ENCODE data around the gene SIGLEC12. TPM values are rescaled to one million over a fixed set of nuclear protein-coding genes. Genes with fewer than 3 reads are reported as not detected.

The SIGLEC12 gene
- total and polyA plus RNA-seq, 2 of the 13 experiments (the other 11 are each of a cell fraction or from before 2014, with no cell fraction given) = not detected

DNA sequence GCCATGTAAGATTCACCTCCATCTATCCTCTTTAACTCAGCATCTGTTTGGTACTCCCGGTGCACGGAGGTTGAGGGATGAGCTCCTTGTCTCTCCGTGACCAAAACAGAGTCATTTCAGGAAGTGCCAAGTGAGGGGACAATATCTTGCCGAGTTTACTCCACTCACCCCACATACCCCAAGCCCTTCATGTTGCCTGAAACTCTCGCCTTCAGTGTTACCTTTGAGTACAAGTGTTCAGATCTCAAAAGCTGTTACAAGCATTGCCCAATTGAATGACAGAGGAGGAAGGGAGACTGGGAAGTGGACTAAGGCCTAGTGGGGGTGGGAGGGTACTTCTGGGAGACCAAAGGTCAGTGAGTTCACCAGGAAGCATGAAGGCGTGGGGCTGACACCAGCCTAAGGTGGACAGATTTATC is 6.0 kb upstream of the SIGLEC12 start:
- DNase-seq (ENCODE audit: low spot score) (no peak), ATAC-seq (no peak), FAIRE-seq (no peak)
- Histone ChIP-seq H3K9me3 (ENCODE audit: low read length) (no peaks in the 10 kb centered on the region), H2AFZ (ENCODE audit: low read length) (no peak overlapping the region), H3K4me3 (replicated peaks in 1 of 3; ENCODE audit: insufficient read depth in 1 of 3, low read depth in 2 of 3, low read length in 3 of 3) (no peak overlapping the region), H3K27ac (ENCODE audit: extremely low read length, insufficient read depth, low read length) (no peak overlapping the region), H3K79me2 (ENCODE audit: insufficient read depth, low read length) (no peaks in the 10 kb centered on the region), H3K9ac (ENCODE audit: insufficient read depth, low read depth, low read length) (no peak overlapping the region), H3K4me2 (ENCODE audit: low read depth, low read length) (no peak overlapping the region), H3K27me3 (ENCODE audit: control insufficient read depth in 1 of 2, insufficient read depth in 2 of 2, low read length in 2 of 2) (no peaks in the 10 kb centered on the region; a peak in 1 of 5 replicates), H3K4me1 (ENCODE audit: insufficient read depth, low read length) (no peaks in the 10 kb centered on the region), H4K20me1 (ENCODE audit: insufficient read depth, low read length) (no peaks in the 10 kb centered on the region), H3K36me3 (replicated peaks in 1 of 2; ENCODE audit: control insufficient read depth in 1 of 2, insufficient read depth in 2 of 2, low read length in 2 of 2) (no peaks in the 10 kb centered on the region)
- intact Hi-C loops (cut with micrococcal nuclease; ENCODE audit: unreplicated experiment) (no loop called here), in situ Hi-C loops (cut with HindIII; ENCODE audit: extremely low pct_ligation_motif_present, low pct_unique_long_range_greater_than_20kb) (no loop called here)
- no TSS peak for BruUV-seq (replicated peaks)
- ChIA-PET POLR2A (no interaction called here), CTCF (ENCODE audit: low intra/inter-chr PET ratio, low total read pairs) (no interaction called here)
- WGBS (ENCODE audit: low lambda C conversion rate) = 15% methylated on average over 6 of the region's 6 CpGs
- peak; percentile 24; the same call in 1 of the 2 replicates for TF ChIP-seq HNF4A (CRISPR knock-in tag; IDR thresholded peaks at IDR 0.05)
- no peak for TF ChIP-seq SIN3B (IDR thresholded peaks at IDR 0.05; ENCODE audit: low read length)

DNA sequence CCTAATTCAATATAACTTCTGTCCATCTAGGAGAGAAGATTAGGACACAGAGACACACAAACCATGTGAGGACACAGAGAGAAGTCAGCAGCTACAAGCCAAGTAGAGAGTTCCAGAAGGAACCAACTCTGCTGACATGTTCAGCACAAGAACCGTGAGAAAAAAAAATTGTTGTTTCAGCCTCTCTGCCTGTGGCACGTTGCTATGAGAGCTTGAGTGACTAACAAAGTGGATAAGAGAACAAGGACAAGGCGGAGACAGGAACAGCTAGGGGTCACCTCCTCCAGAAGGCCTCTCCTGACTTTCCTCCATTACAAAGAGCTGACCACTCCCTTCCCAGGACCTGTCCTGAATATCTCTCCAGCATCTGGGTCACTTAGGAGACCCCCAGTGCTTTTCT is 5.6 kb upstream of the SIGLEC12 start:
- H3K27ac ChIP-seq (ENCODE audit: extremely low read length, insufficient read depth, low read length) = no peak overlapping the region
- no peak overlapping the region for H3K4me2 ChIP-seq (ENCODE audit: low read depth, low read length)
- DNase-seq (ENCODE audit: low spot score) (no peak), ATAC-seq (no peak), FAIRE-seq (no peak)
- no TSS peak for BruUV-seq (replicated peaks)
- WGBS (ENCODE audit: low lambda C conversion rate) = 4% methylated on average over 3 of the region's 3 CpGs
- no peaks in the 10 kb centered on the region for H3K9me3 ChIP-seq (ENCODE audit: low read length)
- no peaks in the 10 kb centered on the region for H3K36me3 ChIP-seq (replicated peaks in 1 of 2; ENCODE audit: control insufficient read depth in 1 of 2, insufficient read depth in 2 of 2, low read length in 2 of 2)
- peaks cover 0 to 3% of the 10 kb centered on the region in 2 experiments; a peak in 1 of 5 replicates for H3K27me3 ChIP-seq (ENCODE audit: control insufficient read depth in 1 of 2, insufficient read depth in 2 of 2, low read length in 2 of 2)
- intact Hi-C loops (cut with micrococcal nuclease; ENCODE audit: unreplicated experiment) (no loop called here), in situ Hi-C loops (cut with HindIII; ENCODE audit: extremely low pct_ligation_motif_present, low pct_unique_long_range_greater_than_20kb) (no loop called here)
- CTCF ChIA-PET (ENCODE audit: low intra/inter-chr PET ratio, low total read pairs) = no interaction called here
- no peak overlapping the region for H3K9ac ChIP-seq (ENCODE audit: insufficient read depth, low read depth, low read length)
- no peaks in the 10 kb centered on the region for H4K20me1 ChIP-seq (ENCODE audit: insufficient read depth, low read length)
- H2AFZ ChIP-seq (ENCODE audit: low read length) = no peak overlapping the region
- no peaks in the 10 kb centered on the region for H3K4me1 ChIP-seq (ENCODE audit: insufficient read depth, low read length)
- no peak overlapping the region for H3K4me3 ChIP-seq (replicated peaks in 1 of 3; ENCODE audit: insufficient read depth in 1 of 3, low read depth in 2 of 3, low read length in 3 of 3)
- no peaks in the 10 kb centered on the region for H3K79me2 ChIP-seq (ENCODE audit: insufficient read depth, low read length)
- POLR2A ChIA-PET = no interaction called here
- TF ChIP-seq SNAPC2 (CRISPR knock-in tag; IDR thresholded peaks at IDR 0.05) (no peak), ZNF44 (CRISPR knock-in tag; IDR thresholded peaks at IDR 0.05) (no peak), ZNF484 (CRISPR knock-in tag; IDR thresholded peaks at IDR 0.05; ENCODE audit: borderline replicate concordance, low read depth) (no peak), TBL1XR1 (IDR thresholded peaks at IDR 0.05; ENCODE audit: borderline replicate concordance, low read length, partially characterized antibody) (no peak), SNRNP70 (IDR thresholded peaks at IDR 0.05; ENCODE audit: low read depth, low read length) (no peak), ZNF850 (CRISPR knock-in tag; conservative IDR thresholded peaks at IDR 0.05) (no peak), CREM (IDR thresholded peaks at IDR 0.05) (no peak), CREM (CRISPR knock-in tag; IDR thresholded peaks at IDR 0.05) (no peak), ZNF747 (CRISPR knock-in tag; IDR thresholded peaks at IDR 0.05; ENCODE audit: borderline replicate concordance) (no peak), KLF16 (CRISPR knock-in tag; IDR thresholded peaks at IDR 0.05) (no peak)
- TF ChIP-seq, protein P1, sequence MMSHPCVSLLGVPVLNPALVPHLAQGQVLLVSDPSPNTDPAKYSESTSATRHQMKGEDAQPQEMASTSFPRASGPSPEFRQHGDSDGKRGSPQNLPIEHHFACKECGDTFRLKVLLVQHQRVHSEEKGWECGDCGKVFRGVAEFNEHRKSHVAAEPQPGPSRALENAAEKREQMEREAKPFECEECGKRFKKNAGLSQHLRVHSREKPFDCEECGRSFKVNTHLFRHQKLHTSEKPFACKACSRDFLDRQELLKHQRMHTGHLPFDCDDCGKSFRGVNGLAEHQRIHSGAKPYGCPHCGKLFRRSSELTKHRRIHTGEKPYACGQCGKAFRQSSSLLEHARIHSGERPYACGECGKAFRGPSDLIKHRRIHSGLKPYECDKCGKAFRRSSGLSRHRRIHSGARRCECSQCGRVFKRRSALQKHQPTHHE (CRISPR knock-in tag; IDR thresholded peaks at IDR 0.05; ENCODE audit: borderline replicate concordance) = no peak
- TF ChIP-seq, protein P2, sequence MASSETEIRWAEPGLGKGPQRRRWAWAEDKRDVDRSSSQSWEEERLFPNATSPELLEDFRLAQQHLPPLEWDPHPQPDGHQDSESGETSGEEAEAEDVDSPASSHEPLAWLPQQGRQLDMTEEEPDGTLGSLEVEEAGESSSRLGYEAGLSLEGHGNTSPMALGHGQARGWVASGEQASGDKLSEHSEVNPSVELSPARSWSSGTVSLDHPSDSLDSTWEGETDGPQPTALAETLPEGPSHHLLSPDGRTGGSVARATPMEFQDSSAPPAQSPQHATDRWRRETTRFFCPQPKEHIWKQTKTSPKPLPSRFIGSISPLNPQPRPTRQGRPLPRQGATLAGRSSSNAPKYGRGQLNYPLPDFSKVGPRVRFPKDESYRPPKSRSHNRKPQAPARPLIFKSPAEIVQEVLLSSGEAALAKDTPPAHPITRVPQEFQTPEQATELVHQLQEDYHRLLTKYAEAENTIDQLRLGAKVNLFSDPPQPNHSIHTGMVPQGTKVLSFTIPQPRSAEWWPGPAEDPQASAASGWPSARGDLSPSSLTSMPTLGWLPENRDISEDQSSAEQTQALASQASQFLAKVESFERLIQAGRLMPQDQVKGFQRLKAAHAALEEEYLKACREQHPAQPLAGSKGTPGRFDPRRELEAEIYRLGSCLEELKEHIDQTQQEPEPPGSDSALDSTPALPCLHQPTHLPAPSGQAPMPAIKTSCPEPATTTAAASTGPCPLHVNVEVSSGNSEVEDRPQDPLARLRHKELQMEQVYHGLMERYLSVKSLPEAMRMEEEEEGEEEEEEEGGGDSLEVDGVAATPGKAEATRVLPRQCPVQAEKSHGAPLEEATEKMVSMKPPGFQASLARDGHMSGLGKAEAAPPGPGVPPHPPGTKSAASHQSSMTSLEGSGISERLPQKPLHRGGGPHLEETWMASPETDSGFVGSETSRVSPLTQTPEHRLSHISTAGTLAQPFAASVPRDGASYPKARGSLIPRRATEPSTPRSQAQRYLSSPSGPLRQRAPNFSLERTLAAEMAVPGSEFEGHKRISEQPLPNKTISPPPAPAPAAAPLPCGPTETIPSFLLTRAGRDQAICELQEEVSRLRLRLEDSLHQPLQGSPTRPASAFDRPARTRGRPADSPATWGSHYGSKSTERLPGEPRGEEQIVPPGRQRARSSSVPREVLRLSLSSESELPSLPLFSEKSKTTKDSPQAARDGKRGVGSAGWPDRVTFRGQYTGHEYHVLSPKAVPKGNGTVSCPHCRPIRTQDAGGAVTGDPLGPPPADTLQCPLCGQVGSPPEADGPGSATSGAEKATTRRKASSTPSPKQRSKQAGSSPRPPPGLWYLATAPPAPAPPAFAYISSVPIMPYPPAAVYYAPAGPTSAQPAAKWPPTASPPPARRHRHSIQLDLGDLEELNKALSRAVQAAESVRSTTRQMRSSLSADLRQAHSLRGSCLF (CRISPR knock-in tag; IDR thresholded peaks at IDR 0.05; ENCODE audit: borderline replicate concordance) = no peak

Data from HepG2 (cell line).